ENCODE data around the gene BCAS3.

- no peak for TF ChIP-seq POLR2A (IDR thresholded peaks at IDR 0.05; ENCODE audit: low read depth, low read length)
- no peak for TF ChIP-seq SPI1 (IDR thresholded peaks at IDR 0.05; ENCODE audit: low read depth, low read length)
Measured at GRCh38 chr17:61133853-61134252, 456.2 kb downstream of the BCAS3 start.
